ENCODE measurements around the gene STPG3. TPM values are rescaled to one million over a fixed set of nuclear protein-coding genes. Genes with fewer than 3 reads are reported as not detected.

STPG3 gene
- total and polyA plus RNA-seq, 4 experiments from 2014 or later: not detected

DNA sequence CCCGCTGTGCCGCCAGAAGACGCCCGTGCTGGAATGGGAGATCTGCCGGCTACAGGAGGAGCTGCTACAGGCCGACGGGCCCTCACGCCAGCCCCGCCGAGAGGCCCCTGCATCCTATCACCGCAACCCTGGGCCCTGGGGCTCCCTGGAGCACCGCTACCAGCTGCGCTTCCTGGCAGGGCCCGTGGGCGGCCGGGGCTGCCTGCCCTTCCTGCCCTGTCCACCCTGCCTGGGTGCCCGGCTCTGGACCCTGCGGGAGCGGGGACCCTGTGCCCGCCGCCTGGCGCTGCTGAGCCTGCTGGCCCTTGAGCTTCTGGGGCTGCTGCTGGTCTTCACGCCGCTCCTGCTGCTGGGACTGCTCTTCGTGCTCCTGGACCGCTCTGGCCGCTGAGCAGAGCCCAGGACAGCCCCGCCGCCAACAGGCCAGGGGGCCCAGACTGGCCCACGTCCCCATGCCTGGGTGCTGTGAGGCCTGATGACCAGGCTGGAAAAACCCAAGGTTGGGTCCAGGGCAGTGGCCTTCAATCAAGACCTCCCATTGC, 32.8 kb upstream of the STPG3 start:
- ChIA-PET POLR2A (ENCODE audit: partially characterized antibody) (interaction anchor here (0.9 to 6.8 kb wide), 4 partner anchors 18 to 29 kb away, joined by 3 to 61 read pairs (median 8); partner anchors contain the start of genes ANAPC2, SSNA1 and TPRN), CTCF (ENCODE audit: partially characterized antibody) (no interaction called here)
- Histone ChIP-seq H3K4me3 (ENCODE audit: low read length in 2 of 2) (no peak overlapping the region), H3K4me1 (ENCODE audit: insufficient read depth, low read length) (peaks cover 9% of the 10 kb centered on the region), H3K27me3 (ENCODE audit: insufficient read depth, low read length) (no peaks in the 10 kb centered on the region), H3K9me3 (ENCODE audit: control insufficient read depth in 1 of 2, low read length in 2 of 2) (no peaks in the 10 kb centered on the region), H3K36me3 (ENCODE audit: insufficient read depth, low read length) (no peaks in the 10 kb centered on the region), H3K27ac (ENCODE audit: low read depth, low read length) (no peak overlapping the region)
- no peak for DNase-seq
- Mint-ChIP-seq H3K36me3 (no peaks in the 10 kb centered on the region), H3K27ac (no peak overlapping the region), H3K4me1 (peaks cover 0 to 4% (median 2%) of the 10 kb centered on the region in 4 donors), H3K4me3 (no peak overlapping the region), H3K27me3 (no peaks in the 10 kb centered on the region), H3K9me3 (no peaks in the 10 kb centered on the region)
- intact Hi-C loops (cut with micrococcal nuclease): no loop called here

DNA sequence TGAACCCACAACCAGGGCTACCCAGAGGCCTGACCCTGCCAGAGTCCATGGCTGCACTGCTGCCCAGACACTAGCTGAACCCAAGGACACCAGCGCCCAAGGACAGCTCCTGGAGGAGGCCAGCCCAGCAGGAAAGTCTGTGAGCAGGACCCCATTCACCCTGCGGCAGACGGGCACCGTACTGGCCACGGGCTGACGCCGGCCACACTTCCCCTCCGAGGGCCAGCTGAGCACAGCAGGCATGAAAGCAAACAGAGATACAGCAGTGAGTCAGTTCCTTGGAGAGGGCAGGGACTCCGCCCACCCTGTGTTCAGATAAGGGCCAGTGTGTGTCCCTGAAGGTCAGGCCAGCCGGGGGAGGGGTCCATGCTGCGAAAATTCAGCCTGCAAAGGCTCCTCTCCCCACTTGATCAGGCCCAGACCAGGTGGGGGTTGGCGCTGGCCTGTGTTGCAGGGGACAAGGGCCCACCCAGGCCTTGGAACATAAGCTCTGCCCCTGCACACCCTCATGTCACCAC, 32.3 kb upstream of the STPG3 start:
- Mint-ChIP-seq H3K4me1 (peaks cover 0 to 10% (median 2%) of the 10 kb centered on the region in 4 donors), H3K27me3 (no peaks in the 10 kb centered on the region), H3K27ac (no peak overlapping the region), H3K9me3 (no peaks in the 10 kb centered on the region), H3K4me3 (no peak overlapping the region), H3K36me3 (no peaks in the 10 kb centered on the region)
- no peak overlapping the region for H3K27ac ChIP-seq (ENCODE audit: low read depth, low read length)
- H3K4me3 ChIP-seq (ENCODE audit: low read length in 2 of 2): no peak overlapping the region
- no peaks in the 10 kb centered on the region for H3K36me3 ChIP-seq (ENCODE audit: insufficient read depth, low read length)
- intact Hi-C loops (cut with micrococcal nuclease): no loop called here
- POLR2A ChIA-PET (ENCODE audit: partially characterized antibody): interaction anchor here (0.9 to 6.8 kb wide), 4 partner anchors 18 to 30 kb away, joined by 3 to 61 read pairs (median 6); partner anchors contain the start of genes ANAPC2, SSNA1 and TPRN
- H3K9me3 ChIP-seq (ENCODE audit: control insufficient read depth in 1 of 2, low read length in 2 of 2): no peaks in the 10 kb centered on the region
- H3K4me1 ChIP-seq (ENCODE audit: insufficient read depth, low read length): peaks cover 10% of the 10 kb centered on the region
- CTCF ChIA-PET (ENCODE audit: partially characterized antibody): interaction anchor here (0.5 to 0.6 kb wide), 2 partner anchors 26 to 101 kb away, joined by 3 to 4 read pairs; no protein-coding TSS in a partner anchor
- H3K27me3 ChIP-seq (ENCODE audit: insufficient read depth, low read length): no peaks in the 10 kb centered on the region
- no peak for DNase-seq

DNA sequence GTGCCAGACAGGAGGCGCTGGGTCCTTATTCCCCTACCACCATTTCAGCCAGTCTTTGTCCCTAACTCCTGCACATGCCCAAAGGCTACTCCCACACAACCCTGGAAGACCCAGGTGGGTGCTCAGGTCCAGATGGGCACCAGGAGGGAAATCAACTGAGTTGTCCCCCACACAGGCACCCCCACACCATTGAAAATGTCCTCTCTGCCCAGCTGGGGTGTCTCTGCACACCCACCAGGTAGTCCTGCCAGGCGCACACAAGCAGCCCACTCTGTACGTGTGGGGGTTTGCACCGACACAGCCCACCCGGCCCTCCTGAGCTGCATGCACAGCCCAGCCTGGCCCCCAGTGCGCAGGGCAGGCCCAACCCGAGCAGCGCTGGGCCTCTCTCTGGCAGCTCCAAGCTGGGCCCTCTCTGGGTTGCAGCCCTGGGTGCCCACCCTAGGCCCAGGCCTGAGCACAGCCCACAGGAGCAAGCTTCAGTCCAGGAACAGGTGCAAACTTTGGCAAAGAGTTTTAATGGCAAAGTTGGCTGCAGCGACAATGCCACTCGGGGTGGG, 31.2 kb upstream of the STPG3 start:
- ChIA-PET CTCF (ENCODE audit: partially characterized antibody) (interaction anchor here (0.9 kb wide), 1 partner anchor 31 kb away, joined by 3 read pairs; the partner anchor contains the start of genes ANAPC2 and SSNA1), POLR2A (ENCODE audit: partially characterized antibody) (interaction anchor here (1.2 to 6.8 kb wide), 4 partner anchors 17 to 90 kb away, joined by 4 to 61 read pairs (median 6); partner anchors contain the start of genes ANAPC2, SSNA1 and TPRN)
- H3K4me1 ChIP-seq (ENCODE audit: insufficient read depth, low read length): peaks cover 18% of the 10 kb centered on the region
- Mint-ChIP-seq H3K9me3 (no peaks in the 10 kb centered on the region), H3K4me3 (no peak overlapping the region), H3K36me3 (no peaks in the 10 kb centered on the region), H3K27ac (peak overlapping the region in 2 of 7 donors; percentile 36 to 38), H3K27me3 (no peaks in the 10 kb centered on the region), H3K4me1 (peaks cover 0 to 14% (median 3%) of the 10 kb centered on the region in 4 donors)
- no peaks in the 10 kb centered on the region for H3K27me3 ChIP-seq (ENCODE audit: insufficient read depth, low read length)
- no peak for DNase-seq
- H3K27ac ChIP-seq (ENCODE audit: low read depth, low read length): no peak overlapping the region
- H3K4me3 ChIP-seq (ENCODE audit: low read length in 2 of 2): no peak overlapping the region
- no peaks in the 10 kb centered on the region for H3K36me3 ChIP-seq (ENCODE audit: insufficient read depth, low read length)
- intact Hi-C loops (cut with micrococcal nuclease): loop anchor here (5.0 kb wide), 1 partner anchor 493 kb away; no protein-coding TSS in a partner anchor
- H3K9me3 ChIP-seq (ENCODE audit: control insufficient read depth in 1 of 2, low read length in 2 of 2): no peaks in the 10 kb centered on the region

DNA sequence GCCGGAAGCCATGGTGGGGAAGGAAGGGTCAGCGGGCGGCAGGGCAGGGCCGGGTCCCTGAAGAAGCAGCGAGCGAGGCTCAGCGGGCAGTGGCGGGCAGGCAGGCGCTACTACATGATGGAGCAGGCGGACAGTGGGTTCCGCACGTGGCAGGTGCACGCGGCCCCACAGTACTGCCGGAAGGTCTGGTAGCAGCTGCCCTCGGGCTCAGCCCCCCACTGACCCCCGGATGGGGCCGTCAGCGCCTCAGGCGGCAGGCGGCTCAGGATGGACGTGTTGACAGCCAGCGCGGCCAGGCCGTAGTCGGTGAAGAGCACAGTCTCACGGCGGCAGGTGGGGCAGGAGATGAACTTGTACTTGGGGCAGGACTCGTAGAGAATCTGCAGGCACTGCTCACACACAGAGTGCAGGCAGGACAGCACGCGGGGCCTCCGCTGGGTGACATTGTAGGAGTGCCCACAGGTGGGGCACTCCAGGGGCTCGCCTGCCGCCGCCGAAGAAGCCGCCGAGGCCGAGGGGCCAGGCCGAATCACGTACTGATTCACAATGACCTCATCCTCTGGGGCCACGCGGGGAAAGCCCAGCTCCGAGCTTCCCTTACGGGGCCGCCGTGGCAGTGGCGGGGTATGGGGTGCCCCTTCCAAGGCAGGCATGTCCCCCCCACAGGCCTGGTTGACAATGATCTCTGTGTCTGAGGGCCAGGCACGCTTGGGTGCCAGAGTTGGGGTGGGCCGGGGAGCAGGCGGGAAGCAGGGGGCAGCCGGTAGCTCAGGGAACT, 30.6 kb upstream of the STPG3 start:
- intact Hi-C loops (cut with micrococcal nuclease): loop anchor here (5.0 kb wide), 1 partner anchor 493 kb away; no protein-coding TSS in a partner anchor
- Histone ChIP-seq H3K4me3 (ENCODE audit: low read length in 2 of 2) (no peak overlapping the region), H3K9me3 (ENCODE audit: control insufficient read depth in 1 of 2, low read length in 2 of 2) (no peaks in the 10 kb centered on the region), H3K27me3 (ENCODE audit: insufficient read depth, low read length) (no peaks in the 10 kb centered on the region), H3K27ac (ENCODE audit: low read depth, low read length) (no peak overlapping the region), H3K4me1 (ENCODE audit: insufficient read depth, low read length) (peaks cover 18% of the 10 kb centered on the region), H3K36me3 (ENCODE audit: insufficient read depth, low read length) (no peaks in the 10 kb centered on the region)
- no peak for DNase-seq
- no peaks in the 10 kb centered on the region for H3K36me3 Mint-ChIP-seq
- ChIA-PET POLR2A (ENCODE audit: partially characterized antibody) (interaction anchor here (1.1 to 6.8 kb wide), 6 partner anchors 14 to 91 kb away, joined by 3 to 61 read pairs (median 6); partner anchors contain the start of genes ANAPC2, NDOR1, SSNA1 and TMEM203), CTCF (ENCODE audit: partially characterized antibody) (interaction anchor here (0.9 kb wide), 1 partner anchor 32 kb away, joined by 3 read pairs; the partner anchor contains the start of genes ANAPC2 and SSNA1)
- H3K27me3 Mint-ChIP-seq: no peaks in the 10 kb centered on the region
- H3K4me3 Mint-ChIP-seq: peak overlapping the region in 3 of 8 donors; percentile 9 to 52 (median 20)
- H3K4me1 Mint-ChIP-seq: peaks cover 0 to 14% (median 3%) of the 10 kb centered on the region in 4 donors
- H3K9me3 Mint-ChIP-seq: no peaks in the 10 kb centered on the region
- H3K27ac Mint-ChIP-seq: peak overlapping the region in 2 of 7 donors; percentile 12 to 36

DNA sequence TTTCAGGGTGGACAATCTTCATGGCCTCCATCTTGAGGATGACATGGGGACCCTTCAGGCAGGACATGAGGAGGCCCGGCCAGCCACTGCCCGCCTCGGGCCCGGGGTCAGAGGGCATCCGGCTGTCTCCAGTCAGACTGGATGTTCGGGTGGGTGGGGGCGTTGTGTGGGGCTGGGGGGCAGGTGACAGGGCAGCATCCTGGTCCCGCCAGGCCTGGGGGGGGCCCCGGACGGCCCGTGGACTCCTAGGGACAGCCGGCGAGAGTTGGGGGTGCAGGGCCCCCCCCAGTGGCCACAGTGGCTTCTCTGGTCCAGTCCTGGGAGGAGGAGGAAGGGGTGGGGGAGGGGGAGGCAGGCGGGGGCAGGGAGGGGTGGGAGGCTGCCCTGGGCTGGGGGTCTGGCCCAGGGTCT, 30.0 kb upstream of the STPG3 start:
- H3K4me3 Mint-ChIP-seq: peak overlapping the region in 1 of 8 donors; percentile 52
- no peak overlapping the region for H3K27ac Mint-ChIP-seq
- H3K4me1 Mint-ChIP-seq: peaks cover 0 to 14% (median 3%) of the 10 kb centered on the region in 4 donors
- CTCF ChIA-PET (ENCODE audit: partially characterized antibody): no interaction called here
- intact Hi-C loops (cut with micrococcal nuclease): loop anchor here (5.0 kb wide), 1 partner anchor 494 kb away; no protein-coding TSS in a partner anchor
- Histone ChIP-seq H3K4me3 (ENCODE audit: low read length in 2 of 2) (no peak overlapping the region), H3K9me3 (ENCODE audit: control insufficient read depth in 1 of 2, low read length in 2 of 2) (no peaks in the 10 kb centered on the region), H3K27ac (ENCODE audit: low read depth, low read length) (no peak overlapping the region), H3K36me3 (ENCODE audit: insufficient read depth, low read length) (no peaks in the 10 kb centered on the region), H3K4me1 (ENCODE audit: insufficient read depth, low read length) (peaks cover 18% of the 10 kb centered on the region), H3K27me3 (ENCODE audit: insufficient read depth, low read length) (no peaks in the 10 kb centered on the region)
- POLR2A ChIA-PET (ENCODE audit: partially characterized antibody): interaction anchor here (1.1 to 6.8 kb wide), 3 partner anchors 15 to 32 kb away, joined by 3 to 61 read pairs (median 54); partner anchors contain the start of genes ANAPC2, NDOR1, SSNA1 and TMEM203
- no peaks in the 10 kb centered on the region for H3K9me3 Mint-ChIP-seq
- H3K27me3 Mint-ChIP-seq: no peaks in the 10 kb centered on the region
- DNase-seq: no peak
- H3K36me3 Mint-ChIP-seq: no peaks in the 10 kb centered on the region

DNA sequence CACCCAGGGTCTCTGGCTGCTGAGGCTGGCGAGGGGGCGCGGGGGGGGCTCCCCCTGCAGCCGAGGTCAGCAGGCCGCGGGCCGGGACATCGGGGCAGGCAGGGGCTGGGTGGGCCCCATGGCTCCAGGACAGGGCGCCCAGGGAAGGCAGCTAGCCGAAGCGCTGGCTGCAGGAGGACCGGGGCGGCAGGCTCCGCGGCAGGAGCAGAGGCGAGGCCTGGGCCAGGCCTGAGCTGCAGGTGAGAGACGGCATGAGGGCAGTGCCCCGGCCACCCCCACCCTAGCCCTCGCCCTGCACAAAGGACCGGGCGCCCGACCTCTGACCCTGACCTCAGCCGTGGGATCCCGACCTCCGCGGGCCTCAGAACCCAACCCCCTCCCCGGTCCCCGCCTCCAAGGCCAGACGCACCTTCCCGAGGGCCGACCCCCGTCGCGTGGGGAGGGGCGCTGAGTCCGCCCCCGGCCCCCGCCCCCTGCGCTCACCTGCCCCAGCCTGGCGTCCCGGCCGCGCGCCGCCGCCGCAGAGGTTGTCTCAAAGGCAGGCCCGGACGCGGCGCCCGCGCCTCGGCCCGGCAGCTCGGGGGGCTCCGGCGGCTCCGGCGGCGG, 29.5 kb upstream of the STPG3 start:
- Mint-ChIP-seq H3K36me3 (no peaks in the 10 kb centered on the region), H3K4me3 (no peak overlapping the region), H3K27me3 (no peaks in the 10 kb centered on the region), H3K4me1 (peaks cover 0 to 14% (median 3%) of the 10 kb centered on the region in 4 donors), H3K27ac (no peak overlapping the region), H3K9me3 (no peaks in the 10 kb centered on the region)
- intact Hi-C loops (cut with micrococcal nuclease): loop anchor here (2.0 to 5.0 kb wide), 2 partner anchors 93 to 494 kb away; no protein-coding TSS in a partner anchor
- H3K36me3 ChIP-seq (ENCODE audit: insufficient read depth, low read length): no peaks in the 10 kb centered on the region
- H3K9me3 ChIP-seq (ENCODE audit: control insufficient read depth in 1 of 2, low read length in 2 of 2): no peaks in the 10 kb centered on the region
- no peak overlapping the region for H3K27ac ChIP-seq (ENCODE audit: low read depth, low read length)
- no peaks in the 10 kb centered on the region for H3K27me3 ChIP-seq (ENCODE audit: insufficient read depth, low read length)
- no peak for DNase-seq
- POLR2A ChIA-PET (ENCODE audit: partially characterized antibody): interaction anchor here (0.7 to 6.8 kb wide), 9 partner anchors 15 to 126 kb away, joined by 3 to 61 read pairs (median 30); partner anchors contain the start of genes ANAPC2, NDOR1, SSNA1 and TMEM203
- peaks cover 18% of the 10 kb centered on the region for H3K4me1 ChIP-seq (ENCODE audit: insufficient read depth, low read length)
- H3K4me3 ChIP-seq (ENCODE audit: low read length in 2 of 2): no peak overlapping the region
- CTCF ChIA-PET (ENCODE audit: partially characterized antibody): interaction anchor here (2.5 kb wide), 1 partner anchor 15 kb away, joined by 12 read pairs; no protein-coding TSS in a partner anchor

All from CD4-positive, alpha-beta memory T cell (primary cell).